Right atrium auricular region (tissue), 2 donors: Measurements from ENCODE around the gene ZC3HAV1L. TPM values are rescaled to one million over a fixed set of nuclear protein-coding genes. Genes with fewer than 3 reads are reported as not detected.

ENCODE experiments used
- DNase-seq: peaks from one replicate; pipeline ENCODE4 v3.0.0-alpha.2; 2019; ENCODE audit warnings: low spot score
- H3K27ac ChIP-seq, 2 donors: fragments of 200-600 bp; sonication (generic); 1 replicate in 1 of 2; 2 replicates in 1 of 2; pipeline ENCODE4 v1.5.1; 2016 to 2019
- H3K27me3 ChIP-seq, 2 donors: fragments of 200-600 bp; sonication (generic); one replicate each; pipeline versions ENCODE4 v1.5.1 to v1.6.0; 2017 to 2019
- H3K36me3 ChIP-seq: fragments of 200-600 bp; sonication (generic); one replicate; pipeline ENCODE4 v1.5.1; 2016
- H3K4me1 ChIP-seq, 2 donors: fragments of 200-600 bp; sonication (generic); one replicate each; pipeline versions ENCODE4 v1.5.1 to v1.6.0; 2017 to 2019
- H3K4me3 ChIP-seq, 2 donors: fragments of 200-600 bp; sonication (generic); 1 replicate in 1 of 2; 2 replicates in 1 of 2; pipeline ENCODE4 v1.5.1; 2017 to 2019; ENCODE audit warnings: mild to moderate bottlenecking in 1 of 2, moderate library complexity in 1 of 2
- H3K9me3 ChIP-seq, 2 donors: fragments of 200-600 bp; sonication (generic); one replicate each; pipeline ENCODE4 v1.5.1; 2019
- total RNA-seq, 2 donors: library from RNA; depleted of rRNA; stranded (reverse); fragments of >200 nt; gene quantifications; one replicate each; pipeline ENCODE4 v1.1.0, GENCODE V29; 2016
- TF ChIP-seq, protein P1 (sequence below), 2 donors: fragments of 200-600 bp; sonication (generic); IDR thresholded peaks; one replicate each; pipeline ENCODE4 v1.5.1; 2019; ENCODE audit warnings: antibody characterized with exemption in 2 of 2

ZC3HAV1L gene
- total RNA-seq, 2 donors from 2014 or later: 7.3 to 9.4 TPM

DNA sequence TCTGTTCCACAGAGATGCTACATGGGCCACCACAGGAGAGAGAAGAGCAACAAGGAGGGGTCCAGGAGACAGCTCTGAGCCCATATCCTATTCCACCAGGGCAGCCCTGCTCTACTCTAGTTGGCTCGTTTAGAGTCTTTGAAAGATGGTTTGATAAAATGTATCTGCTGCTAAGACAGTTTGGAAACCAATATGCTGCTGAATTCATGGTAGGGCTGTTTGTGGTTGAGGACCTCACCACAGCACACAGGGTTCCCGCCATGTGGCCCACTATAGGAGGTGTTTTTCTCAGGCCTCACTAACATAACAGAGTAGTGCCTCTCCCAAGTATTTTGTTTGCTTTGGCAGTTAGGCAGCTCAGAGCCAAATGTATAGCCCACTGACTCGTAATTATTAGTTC, 35.8 kb upstream of the ZC3HAV1L start:
- Histone ChIP-seq H3K27ac (no peak overlapping the region), H3K36me3 (peaks cover 52% of the 10 kb centered on the region), H3K27me3 (no peaks in the 10 kb centered on the region), H3K9me3 (no peaks in the 10 kb centered on the region), H3K4me1 (no peaks in the 10 kb centered on the region), H3K4me3 (no peak overlapping the region)
- no peak for DNase-seq
- TF ChIP-seq, protein P1, sequence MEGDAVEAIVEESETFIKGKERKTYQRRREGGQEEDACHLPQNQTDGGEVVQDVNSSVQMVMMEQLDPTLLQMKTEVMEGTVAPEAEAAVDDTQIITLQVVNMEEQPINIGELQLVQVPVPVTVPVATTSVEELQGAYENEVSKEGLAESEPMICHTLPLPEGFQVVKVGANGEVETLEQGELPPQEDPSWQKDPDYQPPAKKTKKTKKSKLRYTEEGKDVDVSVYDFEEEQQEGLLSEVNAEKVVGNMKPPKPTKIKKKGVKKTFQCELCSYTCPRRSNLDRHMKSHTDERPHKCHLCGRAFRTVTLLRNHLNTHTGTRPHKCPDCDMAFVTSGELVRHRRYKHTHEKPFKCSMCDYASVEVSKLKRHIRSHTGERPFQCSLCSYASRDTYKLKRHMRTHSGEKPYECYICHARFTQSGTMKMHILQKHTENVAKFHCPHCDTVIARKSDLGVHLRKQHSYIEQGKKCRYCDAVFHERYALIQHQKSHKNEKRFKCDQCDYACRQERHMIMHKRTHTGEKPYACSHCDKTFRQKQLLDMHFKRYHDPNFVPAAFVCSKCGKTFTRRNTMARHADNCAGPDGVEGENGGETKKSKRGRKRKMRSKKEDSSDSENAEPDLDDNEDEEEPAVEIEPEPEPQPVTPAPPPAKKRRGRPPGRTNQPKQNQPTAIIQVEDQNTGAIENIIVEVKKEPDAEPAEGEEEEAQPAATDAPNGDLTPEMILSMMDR (IDR thresholded peaks at IDR 0.05): no peak

DNA sequence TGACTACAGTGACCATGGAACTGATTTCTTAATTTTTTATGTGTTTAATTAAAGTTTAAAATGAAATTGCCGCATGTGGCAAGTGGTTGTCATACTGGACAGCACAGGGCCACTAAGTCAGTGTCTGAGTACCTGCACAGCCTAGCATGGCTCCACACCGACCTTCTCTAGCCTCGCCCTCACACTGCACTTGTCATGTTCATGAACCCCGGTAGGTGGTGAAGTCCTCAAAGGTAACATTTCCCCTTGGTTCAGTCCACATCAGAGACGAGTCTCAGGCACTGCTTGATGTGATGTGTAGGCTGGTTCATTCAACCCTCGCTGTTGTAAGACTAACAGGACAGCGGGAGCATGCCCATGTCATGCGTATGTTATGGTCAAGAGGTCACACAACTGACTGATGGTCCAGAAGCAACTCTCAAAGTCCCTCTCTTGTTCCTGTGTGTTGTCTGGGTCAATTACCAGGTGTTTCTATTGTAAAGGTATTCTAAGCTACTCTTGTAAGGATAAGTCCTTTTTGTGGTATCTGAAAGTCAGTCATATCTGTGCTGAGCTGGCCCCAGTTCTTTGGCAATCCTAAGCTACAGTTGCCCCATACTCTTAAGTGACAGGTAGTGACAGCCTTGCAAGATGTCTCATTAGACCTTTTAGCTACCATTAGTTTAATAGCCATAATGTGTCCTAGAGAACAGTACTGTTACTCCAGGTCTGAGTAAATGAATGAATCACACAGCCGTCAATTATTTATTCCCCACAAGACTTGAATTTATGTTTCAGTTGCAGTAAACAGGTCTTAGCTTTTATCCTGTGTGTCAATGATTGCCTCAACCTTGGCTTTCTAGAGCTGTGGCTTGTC, 32.9 kb upstream of the ZC3HAV1L start:
- TF ChIP-seq, protein P1 (IDR thresholded peaks at IDR 0.05): no peak
- Histone ChIP-seq H3K4me3 (no peak overlapping the region), H3K27ac (no peak overlapping the region), H3K9me3 (no peaks in the 10 kb centered on the region), H3K4me1 (no peaks in the 10 kb centered on the region), H3K36me3 (peaks cover 69% of the 10 kb centered on the region), H3K27me3 (no peaks in the 10 kb centered on the region)
- DNase-seq: no peak

DNA sequence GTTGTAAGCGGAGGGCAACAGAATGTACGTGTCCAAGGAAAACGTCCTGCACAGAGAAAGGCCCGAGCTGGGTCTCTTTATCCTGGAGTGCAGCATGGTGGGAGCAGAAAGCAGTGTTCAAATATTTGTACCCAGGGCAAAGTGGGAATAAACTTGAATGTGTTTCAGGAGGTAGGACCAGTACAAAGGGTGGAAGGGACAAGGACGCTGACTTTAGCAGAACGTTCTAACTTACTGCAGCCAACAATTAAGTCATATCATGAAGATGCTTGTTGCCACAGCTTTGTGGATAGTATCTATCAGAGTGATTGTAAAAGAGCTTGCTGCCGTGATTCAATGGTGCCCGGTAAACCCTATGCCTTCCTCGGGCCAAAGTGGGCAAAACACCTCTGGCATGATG, 30.5 kb upstream of the ZC3HAV1L start:
- H3K36me3 ChIP-seq: peaks cover 54% of the 10 kb centered on the region
- H3K4me3 ChIP-seq: no peak overlapping the region
- DNase-seq: no peak
- TF ChIP-seq, protein P1 (IDR thresholded peaks at IDR 0.05): no peak
- H3K9me3 ChIP-seq: no peaks in the 10 kb centered on the region
- no peak overlapping the region for H3K27ac ChIP-seq
- H3K4me1 ChIP-seq: no peaks in the 10 kb centered on the region
- H3K27me3 ChIP-seq: no peaks in the 10 kb centered on the region

DNA sequence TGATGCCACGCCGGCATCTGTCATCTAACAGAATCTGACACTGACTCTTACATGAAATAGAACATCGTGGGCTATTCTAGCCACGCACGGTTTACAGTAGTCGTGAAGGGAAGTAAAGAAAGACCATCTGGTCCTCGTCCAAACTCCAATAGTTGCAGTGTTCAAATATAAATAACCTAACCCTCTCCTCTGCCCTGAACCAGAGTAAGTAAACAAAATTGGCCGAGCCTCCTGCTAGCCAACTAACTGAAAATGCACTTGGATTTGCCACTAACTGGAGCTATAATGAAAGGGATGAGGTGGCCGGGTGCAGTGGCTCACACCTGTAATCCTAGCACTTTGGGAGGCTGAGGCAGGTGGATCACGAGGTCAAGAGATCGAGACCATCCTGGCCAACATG, 29.5 kb upstream of the ZC3HAV1L start:
- DNase-seq: no peak
- Histone ChIP-seq H3K27me3 (no peaks in the 10 kb centered on the region), H3K4me1 (no peaks in the 10 kb centered on the region), H3K9me3 (no peaks in the 10 kb centered on the region), H3K36me3 (peaks cover 51% of the 10 kb centered on the region), H3K27ac (no peak overlapping the region), H3K4me3 (no peak overlapping the region)
- TF ChIP-seq, protein P1 (IDR thresholded peaks at IDR 0.05): no peak

DNA sequence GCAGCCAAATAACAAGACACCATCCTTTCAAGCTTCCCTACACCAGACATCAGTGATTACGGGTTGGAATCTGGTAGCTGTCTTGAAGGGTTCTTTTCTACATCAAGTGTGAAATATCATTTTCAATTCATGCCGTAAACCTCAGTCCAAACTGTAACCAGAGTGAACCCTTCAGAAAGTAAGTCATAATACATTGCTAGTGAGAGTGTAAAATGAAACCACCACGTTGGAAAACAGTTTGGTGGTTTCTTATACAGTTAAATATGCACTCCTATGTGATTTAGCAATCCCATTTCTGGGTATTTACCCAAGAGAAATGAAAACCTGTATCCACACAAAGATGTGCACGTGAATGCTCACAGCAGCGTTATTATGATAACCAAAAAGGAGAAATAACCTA, 25.6 kb upstream of the ZC3HAV1L start:
- Histone ChIP-seq H3K27ac (no peak overlapping the region), H3K36me3 (peaks cover 26% of the 10 kb centered on the region), H3K4me1 (no peaks in the 10 kb centered on the region), H3K4me3 (no peak overlapping the region), H3K27me3 (no peaks in the 10 kb centered on the region), H3K9me3 (no peaks in the 10 kb centered on the region)
- DNase-seq: no peak
- TF ChIP-seq, protein P1 (IDR thresholded peaks at IDR 0.05): no peak
